Stomach (tissue), 4 donors: ENCODE data around the gene AP1M1.

Source experiments
- CTCF ChIP-seq, 7 experiments: fragments of 450-650 bp in 4 of 7; fragments of 200-600 bp in 3 of 7; sonication (generic) in 3 of 7; IDR thresholded peaks; one replicate each; pipeline ENCODE4 v1.5.1; 2016 to 2019; ENCODE audit warnings: antibody characterized with exemption in 7 of 7, control low read depth in 2 of 7, mild to moderate bottlenecking in 1 of 7
- EP300 ChIP-seq: sonication (generic); formaldehyde crosslinking; IDR thresholded peaks from one replicate; pipeline ENCODE4 v1.6.1; 2017; ENCODE audit warnings: antibody characterized with exemption
- POLR2A ChIP-seq, 4 donors: fragments of 450-650 bp; IDR thresholded peaks; one replicate each; pipeline ENCODE4 v1.6.1; 2016; ENCODE audit warnings: antibody characterized with exemption in 4 of 4, control low read depth in 2 of 4, mild to moderate bottlenecking in 1 of 4, moderate library complexity in 1 of 4
- POLR2AphosphoS5 ChIP-seq, 3 donors: sonication (generic); formaldehyde crosslinking; IDR thresholded peaks; one replicate each; pipeline ENCODE4 v1.6.1; 2016; ENCODE audit warnings: antibody characterized with exemption in 3 of 3

GRCh38 chr19:16261584-16262368, 64.1 kb downstream of the AP1M1 start:
- TF ChIP-seq CTCF (IDR thresholded peaks at IDR 0.05), result no peak
- no peak for TF ChIP-seq POLR2AphosphoS5 (IDR thresholded peaks at IDR 0.05)
- no peak for TF ChIP-seq EP300
- no peak for TF ChIP-seq POLR2A (IDR thresholded peaks at IDR 0.05)
